Left cardiac atrium (tissue), 4 donors: Measurements from ENCODE around the gene FBXO9. TPM values are rescaled to one million over a fixed set of nuclear protein-coding genes. Genes with fewer than 3 reads are reported as not detected.
A peak's percentile ranks its signal among the peaks of the same experiment; 100 is the strongest.

Experiments used
- ATAC-seq, 2 donors: fragments of 200-7000 bp; cut with Tn5 transposase; one replicate each; pipeline ENCODE4 v1.9.1; 2020; ENCODE audit warnings: mild to moderate bottlenecking in 2 of 2, moderate library complexity in 2 of 2
- DNase-seq: peaks from one replicate; pipeline ENCODE4 v3.0.0-alpha.2; 2020
- intact Hi-C, 2 donors: fragments of 100-400 bp; cut with DNase I; formaldehyde crosslinking; loops; one replicate each; pipeline versions ENCODE4 v1.14.1 to v1.15.1; 2022 to 2023
- total RNA-seq, 2 donors: library from RNA; stranded (reverse); fragmentation: NEBNext Ultra II Directional; extraction: Animal tissue kit (Norgen Biotek cat#: 25700); gene quantifications; one replicate each; pipeline ENCODE4 v1.2.1, GENCODE V29; 2021
- donor health status: DM: no; HTN: yes; CAD: no.
- donor health status: DM: no; HTN: yes; CAD: no; lungs with severe emphysema.
- donor health status: DM: yes; HTN: yes; CAD: no.
- donor health status: Dilated cardiomyopathy.

FBXO9 gene
- total RNA-seq, 2 donors from 2014 or later, result 67.7 to 91.8 TPM

GRCh38 chr6:53069427-53069826, 4.2 kb downstream of the FBXO9 start:
- no peak for ATAC-seq
- no peak for DNase-seq
- intact Hi-C loops, result no loop called here

- intact Hi-C loops, result no loop called here
- DNase-seq, result no peak
- no peak for ATAC-seq
These were observed 5.6 kb downstream of the FBXO9 start for GRCh38 chr6:53070806-53071205.

- intact Hi-C loops, result no loop called here
- ATAC-seq, result no peak
- no peak for DNase-seq
These were observed 9.1 kb downstream of the FBXO9 start for GRCh38 chr6:53074347-53074746.

GRCh38 chr6:53080813-53081212, 15.6 kb downstream of the FBXO9 start:
- intact Hi-C loops, result no loop called here
- no peak for DNase-seq
- no peak for ATAC-seq

- ATAC-seq (no peak), DNase-seq (no peak)
- intact Hi-C loops, result no loop called here
These were observed 21.1 kb downstream of the FBXO9 start for GRCh38 chr6:53086302-53086701.

- intact Hi-C loops, result no loop called here
- DNase-seq, result no peak
- no peak for ATAC-seq
These were observed 24.7 kb downstream of the FBXO9 start for GRCh38 chr6:53089948-53090347.

- DNase-seq, result peak; percentile 41
- no peak for ATAC-seq
- intact Hi-C loops, result no loop called here
These were observed 25.4 kb downstream of the FBXO9 start for GRCh38 chr6:53090576-53090975.

GRCh38 chr6:53095270-53095669, 30.1 kb downstream of the FBXO9 start:
- intact Hi-C loops, result no loop called here
- ATAC-seq (no peak), DNase-seq (no peak)

- intact Hi-C loops, result no loop called here
- ATAC-seq (no peak), DNase-seq (no peak)
These were observed 30.5 kb downstream of the FBXO9 start for GRCh38 chr6:53095716-53096115.

GRCh38 chr6:53100561-53100960, 35.4 kb downstream of the FBXO9 start:
- intact Hi-C loops, result no loop called here
- ATAC-seq (no peak), DNase-seq (no peak)

- ATAC-seq, result no peak
- DNase-seq, result no peak
- intact Hi-C loops, result no loop called here
These were observed 35.8 kb downstream of the FBXO9 start for GRCh38 chr6:53101006-53101405.

- DNase-seq, result no peak
- intact Hi-C loops, result no loop called here
- ATAC-seq, result no peak
These were observed 38.9 kb downstream of the FBXO9 start for GRCh38 chr6:53103993-53104675.

- ATAC-seq (no peak), DNase-seq (no peak)
- intact Hi-C loops, result no loop called here
These were observed 39.7 kb downstream of the FBXO9 start for GRCh38 chr6:53104916-53105315.

GRCh38 chr6:53107091-53107490, 41.9 kb downstream of the FBXO9 start:
- DNase-seq (no peak), ATAC-seq (no peak)
- intact Hi-C loops, result no loop called here

GRCh38 chr6:53109612-53110011, 44.4 kb downstream of the FBXO9 start:
- ATAC-seq, result no peak
- intact Hi-C loops, result no loop called here
- DNase-seq, result no peak

- intact Hi-C loops, result no loop called here
- ATAC-seq, result no peak
- DNase-seq, result no peak
These were observed 46.7 kb downstream of the FBXO9 start for GRCh38 chr6:53111865-53112264.

- no peak for ATAC-seq
- no peak for DNase-seq
- intact Hi-C loops, result no loop called here
These were observed 47.2 kb downstream of the FBXO9 start for GRCh38 chr6:53112404-53112803.

GRCh38 chr6:53112871-53113270, 47.7 kb downstream of the FBXO9 start:
- no peak for ATAC-seq
- intact Hi-C loops, result no loop called here
- DNase-seq, result no peak

- intact Hi-C loops, result no loop called here
- ATAC-seq (no peak), DNase-seq (no peak)
These were observed 48.5 kb downstream of the FBXO9 start for GRCh38 chr6:53113742-53114141.

- intact Hi-C loops, result no loop called here
- no peak for ATAC-seq
- no peak for DNase-seq
These were observed 49.9 kb downstream of the FBXO9 start for GRCh38 chr6:53115113-53115512.

- DNase-seq (no peak), ATAC-seq (no peak)
- intact Hi-C loops, result no loop called here
These were observed 50.5 kb downstream of the FBXO9 start for GRCh38 chr6:53115741-53116140.

GRCh38 chr6:53119349-53119748, 54.1 kb downstream of the FBXO9 start:
- DNase-seq, result no peak
- ATAC-seq, result no peak
- intact Hi-C loops, result no loop called here
